HG02884 (cell line): ENCODE data around the gene TMEM132C.
"Not testable (repeated sequence)": the region's sequence is repeated elsewhere in the genome, so short reads cannot be mapped to it uniquely, and the experiment has no call there.

Source experiments
- ATAC-seq: cut with Tn5 transposase; IDR thresholded peaks from one replicate; pipeline ENCODE4 v1.9.1; 2021; ENCODE audit warnings: mild to moderate bottlenecking, moderate library complexity; ENCODE audit not compliant: unreplicated experiment

TMEM132C gene

DNA sequence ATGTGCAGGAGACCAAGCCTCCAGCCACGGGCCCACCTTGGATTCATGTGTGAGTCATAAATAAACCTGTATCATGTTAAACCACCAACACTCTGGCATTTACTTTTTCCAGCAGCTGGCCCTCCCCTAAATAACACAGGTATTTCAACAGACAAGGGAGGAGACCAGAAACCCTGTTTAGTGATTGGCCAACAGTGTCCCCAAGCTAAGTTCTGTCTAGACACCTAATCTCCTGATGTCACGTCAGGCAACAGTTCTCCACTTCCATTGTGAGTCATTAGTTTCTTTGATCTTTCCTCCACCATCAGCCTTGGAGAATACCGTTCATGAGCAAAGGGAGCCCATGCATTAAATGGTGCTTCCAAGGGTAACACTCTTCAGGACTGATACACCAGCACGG lies 196.9 kb downstream of the TMEM132C start:
- no peak for ATAC-seq

DNA sequence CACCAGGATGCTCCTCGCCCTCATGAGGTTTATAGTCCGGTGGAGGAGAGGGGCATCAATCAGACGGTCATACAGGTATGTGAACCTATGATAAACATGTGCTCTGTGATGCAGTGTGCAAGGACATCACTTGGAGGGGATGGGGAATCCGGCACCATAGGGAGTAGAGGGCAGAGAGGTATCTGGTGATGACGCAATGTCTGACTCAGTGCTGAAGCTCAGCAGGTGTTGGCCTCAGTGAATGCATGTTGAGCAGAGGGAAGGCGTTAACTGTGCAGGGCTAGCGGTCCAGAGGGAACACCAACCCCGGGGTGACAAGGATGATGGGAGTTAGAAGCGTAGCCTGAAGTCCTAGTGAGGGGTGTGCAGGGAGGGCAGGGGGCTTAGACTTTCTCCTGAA lies 200.9 kb downstream of the TMEM132C start:
- ATAC-seq = no peak

GRCh38 chr12:128468926-128469325 lies 202.0 kb downstream of the TMEM132C start:
- ATAC-seq = no peak

DNA sequence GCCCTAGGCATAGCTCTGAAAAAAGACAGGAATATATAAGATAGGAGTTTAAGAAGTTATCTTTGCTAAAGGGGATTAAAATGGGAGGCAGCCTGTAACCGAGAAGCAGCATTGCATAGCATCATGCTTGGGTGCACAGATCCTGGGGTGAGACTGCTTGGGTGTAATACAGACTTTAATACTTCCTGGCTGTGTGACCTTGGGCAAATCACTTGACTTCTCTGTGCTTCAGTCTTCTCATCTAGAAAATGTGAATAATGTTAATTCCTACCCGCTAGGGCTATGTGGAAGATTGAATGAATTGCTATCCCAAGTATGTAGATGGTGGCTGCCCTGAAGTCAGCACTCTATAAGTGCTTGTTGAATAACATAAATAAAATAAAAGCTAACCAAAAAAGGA lies 204.5 kb downstream of the TMEM132C start:
- ATAC-seq = no peak

DNA sequence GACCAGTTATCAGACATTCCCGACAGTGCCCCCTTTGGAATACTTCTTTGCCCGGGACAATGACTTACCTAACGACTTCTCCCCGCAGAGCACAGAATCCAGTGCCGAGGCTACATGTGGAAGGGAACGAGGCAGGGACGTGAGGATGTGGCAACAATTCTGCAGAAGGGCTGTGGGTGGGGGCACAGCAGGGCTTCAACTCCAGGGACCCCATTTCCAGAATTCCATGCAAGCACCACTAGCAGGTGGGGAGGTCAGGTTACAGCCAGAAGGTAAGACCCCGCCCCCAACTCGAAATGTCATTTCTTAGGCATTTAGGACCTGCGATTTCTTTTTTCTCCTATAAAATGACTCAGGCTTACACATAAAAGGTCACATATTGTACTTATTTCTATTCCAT lies 207.9 kb downstream of the TMEM132C start:
- no peak for ATAC-seq

- no peak for ATAC-seq
Observed at GRCh38 chr12:128476266-128476665, 209.3 kb downstream of the TMEM132C start.

DNA sequence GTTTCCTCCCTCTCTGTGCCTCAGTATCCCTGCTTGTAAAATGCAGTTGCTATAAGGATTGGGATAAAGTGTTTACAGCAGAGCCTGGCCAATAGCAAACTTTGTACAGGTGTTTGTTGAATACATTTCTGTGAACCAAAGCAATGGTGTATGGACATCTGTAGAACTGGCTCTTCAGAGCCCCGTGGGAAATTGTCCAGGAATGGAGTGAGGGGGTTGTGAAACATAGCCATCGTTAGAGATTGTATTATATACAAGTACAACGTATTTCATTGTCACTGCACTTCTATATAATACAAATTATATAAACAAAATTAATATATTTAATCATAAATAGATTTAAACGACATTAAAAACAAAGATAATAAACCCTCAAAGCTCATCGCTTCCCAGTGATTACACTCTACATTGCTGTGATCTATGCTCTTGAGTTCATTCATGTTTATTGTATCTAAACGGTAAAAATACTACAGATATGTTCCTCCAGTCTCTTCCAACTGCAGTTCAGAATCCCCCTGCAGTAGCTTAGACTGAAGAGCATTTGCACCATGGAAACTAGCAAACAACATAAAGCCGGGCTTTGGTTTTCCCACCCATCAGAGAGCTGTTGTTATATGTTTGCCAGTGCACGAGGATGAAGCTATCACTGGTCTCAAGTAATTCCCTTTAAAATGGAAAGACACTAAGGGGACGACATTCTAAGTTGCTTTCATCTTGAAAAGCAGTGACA lies 216.7 kb downstream of the TMEM132C start:
- ATAC-seq = no peak

GRCh38 chr12:128497376-128497775 lies 230.4 kb downstream of the TMEM132C start:
- ATAC-seq = not testable (repeated sequence)

DNA sequence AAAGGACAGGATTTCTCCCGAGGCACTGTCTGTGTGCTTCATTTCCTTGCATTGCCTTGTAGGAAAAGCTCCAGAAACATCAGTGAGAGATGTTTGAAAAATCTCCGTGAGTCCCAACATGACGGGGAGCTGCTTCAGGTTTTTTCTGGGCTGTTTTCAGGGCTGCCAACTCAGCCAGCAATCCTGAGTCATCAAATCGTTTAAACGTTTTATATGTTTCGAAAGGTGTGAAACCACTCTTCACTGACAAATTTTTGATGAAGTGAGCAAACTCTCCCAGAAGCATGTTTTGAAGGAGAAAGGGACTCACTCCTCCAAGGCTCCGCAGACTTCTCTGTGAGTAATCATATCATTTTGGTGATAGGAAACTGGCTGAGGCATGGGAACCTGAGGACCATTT lies 240.5 kb downstream of the TMEM132C start:
- no peak for ATAC-seq

DNA sequence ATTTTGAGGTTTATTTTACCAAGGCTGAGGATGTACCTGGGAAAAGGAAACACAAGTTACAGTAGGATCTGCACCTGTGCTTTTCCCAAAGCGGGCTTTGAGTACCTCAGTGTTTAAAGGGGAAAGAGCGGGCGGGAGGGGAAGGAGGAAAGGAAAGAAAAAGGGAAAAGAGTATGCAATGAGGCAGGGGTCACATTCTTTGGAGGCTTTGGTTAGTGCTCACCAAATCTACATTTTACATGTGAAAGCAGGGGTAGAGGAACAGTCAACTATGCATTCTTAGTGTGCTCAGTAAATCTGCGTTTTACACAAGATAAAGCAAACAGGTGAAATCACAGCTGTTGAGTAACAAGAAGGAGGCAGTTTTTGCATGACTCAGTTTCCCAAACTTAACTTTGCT lies 242.2 kb downstream of the TMEM132C start:
- ATAC-seq = no peak

GRCh38 chr12:128510511-128510910 lies 243.5 kb downstream of the TMEM132C start:
- no peak for ATAC-seq

GRCh38 chr12:128513331-128513730 lies 246.4 kb downstream of the TMEM132C start:
- ATAC-seq = no peak

DNA sequence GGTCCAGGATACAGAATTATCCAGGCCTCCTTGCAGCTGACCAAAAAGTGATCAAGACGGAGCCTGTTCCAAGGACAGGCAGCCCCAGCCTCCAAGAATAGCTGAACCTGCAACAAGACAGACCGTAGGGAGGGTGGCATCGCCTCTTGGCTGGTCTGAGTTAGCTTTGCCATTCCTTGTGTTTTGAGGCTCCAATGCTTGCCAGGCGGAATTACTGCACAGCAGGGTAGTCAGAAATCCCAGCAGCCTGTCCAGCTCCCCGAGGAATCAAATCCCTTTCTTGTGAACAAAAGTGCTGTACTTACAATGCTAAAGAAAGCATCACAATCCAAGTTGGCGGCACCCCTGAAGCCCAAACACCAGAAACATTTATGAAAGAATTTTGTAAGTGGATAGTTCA lies 246.9 kb downstream of the TMEM132C start:
- no peak for ATAC-seq

DNA sequence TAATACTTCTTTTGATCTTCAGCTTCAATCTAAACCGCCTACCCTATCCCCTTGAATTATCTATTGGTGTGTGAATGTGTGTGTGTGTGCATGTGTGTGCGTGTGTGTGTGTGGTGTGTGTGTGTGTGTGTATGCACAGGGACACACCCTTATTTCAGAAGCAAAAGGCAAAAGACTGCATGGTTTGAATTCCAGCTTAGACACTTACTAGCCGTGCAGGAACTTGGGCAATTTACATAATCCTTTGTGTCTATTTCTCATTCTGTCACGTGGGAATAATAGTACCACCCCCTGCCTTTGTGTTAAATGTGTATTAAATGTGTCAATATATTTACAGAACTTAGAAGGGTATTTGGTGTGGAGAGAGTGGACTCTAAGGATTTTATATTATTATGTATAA lies 251.7 kb downstream of the TMEM132C start:
- no peak for ATAC-seq

DNA sequence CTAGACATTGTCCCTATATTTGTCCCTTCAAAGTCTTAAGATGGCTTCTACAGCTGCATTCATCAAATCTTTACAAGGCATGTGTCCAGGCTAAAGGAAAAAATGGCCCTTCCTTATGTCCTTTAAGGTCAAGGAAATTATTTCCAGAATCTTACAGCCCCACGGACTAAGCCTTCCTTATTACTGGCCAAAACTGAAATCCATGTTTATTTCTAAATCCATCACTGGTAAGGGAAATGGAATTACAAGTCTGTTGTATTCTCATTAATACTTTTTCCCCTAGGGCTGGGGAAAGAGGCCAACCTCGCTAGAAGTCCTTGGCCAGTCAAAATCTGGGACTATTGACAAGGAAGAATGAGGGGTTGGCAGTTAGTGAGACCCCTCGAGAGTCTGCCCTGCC lies 252.5 kb downstream of the TMEM132C start:
- ATAC-seq = no peak

DNA sequence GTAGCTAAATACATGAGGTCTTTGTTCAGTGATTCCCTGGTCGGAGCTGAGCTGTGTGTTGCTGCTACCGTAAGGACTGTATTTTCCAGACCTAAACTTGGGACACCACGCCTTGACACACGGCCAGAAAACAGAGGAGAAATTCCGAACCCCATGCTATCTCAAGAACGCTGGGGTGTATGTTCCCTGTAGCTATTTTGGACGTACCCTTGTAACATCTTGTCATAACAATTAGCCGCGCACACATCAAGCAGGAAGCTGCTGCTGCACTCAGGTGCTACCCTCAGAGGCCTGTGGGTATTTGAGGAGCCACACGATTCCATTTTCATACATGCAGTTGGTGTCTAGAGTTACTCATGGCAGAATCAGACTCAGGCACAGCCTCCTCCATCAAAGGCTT lies 255.0 kb downstream of the TMEM132C start:
- no peak for ATAC-seq

GRCh38 chr12:128524439-128524838 lies 257.5 kb downstream of the TMEM132C start:
- no peak for ATAC-seq

DNA sequence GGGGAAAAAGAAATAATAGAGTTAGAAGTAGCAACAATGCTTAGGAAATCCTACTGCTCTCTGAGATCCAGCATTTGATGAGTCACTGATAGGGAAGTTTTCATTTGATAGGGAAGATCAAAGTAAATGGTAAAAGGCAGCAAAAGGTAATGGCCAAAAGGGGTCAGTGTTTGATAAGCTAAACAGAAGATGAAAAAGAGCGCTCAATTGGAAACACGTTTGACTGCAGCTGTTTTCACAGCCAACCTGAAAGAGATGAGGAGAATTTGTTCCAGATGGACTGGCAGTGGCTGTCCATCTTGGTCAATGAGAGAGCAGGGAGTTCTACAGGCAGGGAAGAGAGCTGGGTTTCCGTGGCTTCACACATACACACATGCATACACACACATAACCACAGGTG lies 264.2 kb downstream of the TMEM132C start:
- no peak for ATAC-seq

DNA sequence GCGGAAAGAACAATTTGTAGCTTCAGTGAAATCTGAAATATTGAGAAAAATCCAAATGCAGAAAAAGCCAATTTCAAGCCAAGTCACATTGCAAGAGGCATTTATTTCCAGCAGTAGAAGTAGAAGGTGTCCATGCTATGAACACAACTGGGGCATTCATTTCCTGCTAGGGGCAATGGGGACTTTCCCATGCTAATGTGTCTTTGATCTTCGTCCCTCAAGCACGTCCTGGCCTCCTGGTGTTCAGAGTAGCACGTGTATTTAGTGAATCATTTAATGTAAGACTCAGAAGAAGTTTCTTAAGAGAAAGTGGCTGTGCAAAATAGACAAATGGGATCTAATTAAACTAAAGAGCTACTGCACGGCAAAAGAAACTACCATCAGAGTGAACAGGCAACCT lies 267.9 kb downstream of the TMEM132C start:
- no peak for ATAC-seq

- no peak for ATAC-seq
Observed at GRCh38 chr12:128536810-128537209, 269.8 kb downstream of the TMEM132C start.

DNA sequence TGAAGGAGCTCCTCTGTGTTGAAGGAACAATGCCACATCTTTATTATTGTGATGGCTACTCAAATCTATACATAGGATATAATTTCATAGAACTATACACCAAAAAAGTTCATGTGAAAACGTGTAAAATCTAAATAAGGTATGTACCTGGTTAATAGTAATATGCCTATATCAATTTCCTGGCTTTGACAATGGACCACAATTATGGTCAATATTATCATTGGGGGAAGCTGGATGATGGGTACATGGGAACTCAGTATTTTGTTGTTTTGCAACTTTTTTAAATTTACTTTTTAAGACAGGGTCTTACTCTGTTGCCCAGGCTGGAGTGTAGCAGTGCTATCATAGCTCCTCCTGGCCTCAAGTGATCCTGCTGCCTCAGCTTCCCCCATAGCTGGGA lies 270.7 kb downstream of the TMEM132C start:
- ATAC-seq = no peak

GRCh38 chr12:128542844-128543243 lies 275.9 kb downstream of the TMEM132C start:
- no peak for ATAC-seq

GRCh38 chr12:128543460-128543859 lies 276.5 kb downstream of the TMEM132C start:
- ATAC-seq = no peak
